ENCODE results near the gene LENEP.

- TF ChIP-seq, protein P1, sequence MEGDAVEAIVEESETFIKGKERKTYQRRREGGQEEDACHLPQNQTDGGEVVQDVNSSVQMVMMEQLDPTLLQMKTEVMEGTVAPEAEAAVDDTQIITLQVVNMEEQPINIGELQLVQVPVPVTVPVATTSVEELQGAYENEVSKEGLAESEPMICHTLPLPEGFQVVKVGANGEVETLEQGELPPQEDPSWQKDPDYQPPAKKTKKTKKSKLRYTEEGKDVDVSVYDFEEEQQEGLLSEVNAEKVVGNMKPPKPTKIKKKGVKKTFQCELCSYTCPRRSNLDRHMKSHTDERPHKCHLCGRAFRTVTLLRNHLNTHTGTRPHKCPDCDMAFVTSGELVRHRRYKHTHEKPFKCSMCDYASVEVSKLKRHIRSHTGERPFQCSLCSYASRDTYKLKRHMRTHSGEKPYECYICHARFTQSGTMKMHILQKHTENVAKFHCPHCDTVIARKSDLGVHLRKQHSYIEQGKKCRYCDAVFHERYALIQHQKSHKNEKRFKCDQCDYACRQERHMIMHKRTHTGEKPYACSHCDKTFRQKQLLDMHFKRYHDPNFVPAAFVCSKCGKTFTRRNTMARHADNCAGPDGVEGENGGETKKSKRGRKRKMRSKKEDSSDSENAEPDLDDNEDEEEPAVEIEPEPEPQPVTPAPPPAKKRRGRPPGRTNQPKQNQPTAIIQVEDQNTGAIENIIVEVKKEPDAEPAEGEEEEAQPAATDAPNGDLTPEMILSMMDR (IDR thresholded peaks at IDR 0.05; ENCODE audit: borderline replicate concordance, extremely low read depth, low read length, poor library complexity, severe bottlenecking) = no peak
- no peak for TF ChIP-seq EZH2 (IDR thresholded peaks at IDR 0.05; ENCODE audit: borderline replicate concordance, low read depth, low read length, severe bottlenecking)
Observed at GRCh38 chr1:155000726-155001424, 7.5 kb downstream of the LENEP start.

All from DND-41 (cell line).